Measurements from ENCODE around the gene SIX4.
A peak's percentile ranks its signal among the peaks of the same experiment; 100 is the strongest.

Gene SIX4

GRCh38 chr14:60723907-60724618 lies at the start of gene SIX4:
Gene SIX4, minus strand, starts transcription at chr14:60724351. Its CDS starts 277 bp downstream, at chr14:60724074.
- H3K27ac ChIP-seq (ENCODE audit: low read length), result peak within 1 kb of the TSS; percentile 33
- H3K9me3 ChIP-seq (ENCODE audit: control insufficient read depth, low read depth, low read length), result no peaks in the 10 kb centered on the region
- H3K4me3 ChIP-seq (ENCODE audit: low read length), result peak within 1 kb of the TSS; percentile 89
- H3K27me3 ChIP-seq (ENCODE audit: control insufficient read depth, insufficient read depth, low read length), result peaks cover 15% of the 10 kb centered on the region
- peaks cover 11% of the 10 kb centered on the region for H3K36me3 ChIP-seq (ENCODE audit: control insufficient read depth, low read depth, low read length)
- peak within 1 kb of the TSS; percentile 73 for H3K9ac ChIP-seq (ENCODE audit: low read length)
- H3K4me1 ChIP-seq (ENCODE audit: control insufficient read depth, low read depth, low read length), result peaks cover 15% of the 10 kb centered on the region

- Histone ChIP-seq H3K9me3 (ENCODE audit: control insufficient read depth, low read depth, low read length) (no peaks in the 10 kb centered on the region), H3K36me3 (ENCODE audit: control insufficient read depth, low read depth, low read length) (no peaks in the 10 kb centered on the region), H3K27ac (ENCODE audit: low read length) (no peak overlapping the region), H3K27me3 (ENCODE audit: control insufficient read depth, insufficient read depth, low read length) (no peaks in the 10 kb centered on the region), H3K4me3 (ENCODE audit: low read length) (no peak overlapping the region), H3K4me1 (ENCODE audit: control insufficient read depth, low read depth, low read length) (no peaks in the 10 kb centered on the region), H3K9ac (ENCODE audit: low read length) (no peak overlapping the region)
Measured at GRCh38 chr14:60773558-60773957, 49.4 kb upstream of the SIX4 start.

GRCh38 chr14:60771117-60771516 lies 47.0 kb upstream of the SIX4 start:
- Histone ChIP-seq H3K9ac (ENCODE audit: low read length) (no peak overlapping the region), H3K27ac (ENCODE audit: low read length) (no peak overlapping the region), H3K4me3 (ENCODE audit: low read length) (no peak overlapping the region), H3K27me3 (ENCODE audit: control insufficient read depth, insufficient read depth, low read length) (no peaks in the 10 kb centered on the region), H3K36me3 (ENCODE audit: control insufficient read depth, low read depth, low read length) (no peaks in the 10 kb centered on the region), H3K9me3 (ENCODE audit: control insufficient read depth, low read depth, low read length) (no peaks in the 10 kb centered on the region), H3K4me1 (ENCODE audit: control insufficient read depth, low read depth, low read length) (no peaks in the 10 kb centered on the region)

DNA sequence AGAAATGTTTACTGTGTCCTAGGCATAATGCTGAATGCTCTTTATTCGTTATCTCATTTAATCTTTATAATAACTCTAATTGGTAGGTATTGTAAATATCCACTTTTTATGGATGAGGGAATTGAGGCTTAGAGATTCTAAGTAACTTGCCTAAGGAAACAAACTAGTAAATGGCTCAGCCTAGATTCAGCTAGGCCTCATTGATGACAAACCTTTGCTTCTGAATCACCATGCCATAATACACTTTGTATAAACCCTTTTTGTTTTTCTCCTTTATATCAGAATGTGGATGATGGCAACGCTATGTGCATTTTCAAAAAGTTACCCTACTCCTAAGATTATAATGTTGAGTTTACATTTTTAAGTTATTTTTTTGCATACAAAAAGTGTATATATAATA lies 44.5 kb upstream of the SIX4 start:
- H3K9me3 ChIP-seq (ENCODE audit: control insufficient read depth, low read depth, low read length), result no peaks in the 10 kb centered on the region
- H3K4me3 ChIP-seq (ENCODE audit: low read length), result no peak overlapping the region
- no peaks in the 10 kb centered on the region for H3K4me1 ChIP-seq (ENCODE audit: control insufficient read depth, low read depth, low read length)
- no peaks in the 10 kb centered on the region for H3K36me3 ChIP-seq (ENCODE audit: control insufficient read depth, low read depth, low read length)
- no peak overlapping the region for H3K9ac ChIP-seq (ENCODE audit: low read length)
- H3K27me3 ChIP-seq (ENCODE audit: control insufficient read depth, insufficient read depth, low read length), result no peaks in the 10 kb centered on the region
- no peak overlapping the region for H3K27ac ChIP-seq (ENCODE audit: low read length)

DNA sequence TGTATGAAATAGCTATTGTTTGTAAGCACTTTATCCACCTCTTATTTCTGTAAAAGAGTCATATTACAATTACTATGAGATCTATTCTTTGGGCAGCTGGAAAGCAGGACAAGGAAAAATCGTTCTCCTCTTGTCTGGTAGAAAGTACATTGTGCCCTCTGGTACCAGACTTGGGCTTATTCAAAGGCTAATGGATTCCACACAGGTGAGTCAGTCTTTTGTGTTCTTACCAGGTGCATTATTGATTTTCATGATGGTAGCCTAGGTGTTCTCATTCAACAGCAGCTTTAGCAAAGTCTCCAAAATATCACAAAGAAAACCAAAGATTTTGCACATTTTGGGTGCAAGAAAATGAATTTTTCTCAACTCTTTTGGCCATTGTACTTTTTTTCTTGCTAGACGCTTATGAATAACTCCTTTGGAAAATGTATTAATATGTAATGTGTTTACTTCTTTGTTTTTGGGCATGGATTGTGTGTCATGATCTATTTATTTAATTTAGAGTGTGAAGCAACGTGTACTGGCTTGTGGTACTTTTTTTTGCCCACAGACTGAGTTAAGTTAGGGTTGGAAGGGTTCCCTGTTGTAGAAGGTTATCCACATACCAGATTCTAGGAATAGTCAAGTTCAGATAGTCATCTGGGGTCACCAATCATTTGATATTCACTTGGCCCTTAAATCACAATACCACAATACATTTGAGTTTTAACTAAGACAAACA lies 36.7 kb upstream of the SIX4 start:
- no peaks in the 10 kb centered on the region for H3K9me3 ChIP-seq (ENCODE audit: control insufficient read depth, low read depth, low read length)
- H3K27me3 ChIP-seq (ENCODE audit: control insufficient read depth, insufficient read depth, low read length), result no peaks in the 10 kb centered on the region
- H3K4me3 ChIP-seq (ENCODE audit: low read length), result peak overlapping the region; percentile 29
- peak overlapping the region; percentile 53 for H3K9ac ChIP-seq (ENCODE audit: low read length)
- H3K27ac ChIP-seq (ENCODE audit: low read length), result peak overlapping the region; percentile 92
- peaks cover 53% of the 10 kb centered on the region for H3K4me1 ChIP-seq (ENCODE audit: control insufficient read depth, low read depth, low read length)
- H3K36me3 ChIP-seq (ENCODE audit: control insufficient read depth, low read depth, low read length), result no peaks in the 10 kb centered on the region

- Histone ChIP-seq H3K27me3 (ENCODE audit: control insufficient read depth, insufficient read depth, low read length) (no peaks in the 10 kb centered on the region), H3K4me3 (ENCODE audit: low read length) (peak overlapping the region; percentile 29), H3K27ac (ENCODE audit: low read length) (peak overlapping the region; percentile 92), H3K9ac (ENCODE audit: low read length) (peak overlapping the region; percentile 53), H3K4me1 (ENCODE audit: control insufficient read depth, low read depth, low read length) (peaks cover 53% of the 10 kb centered on the region), H3K36me3 (ENCODE audit: control insufficient read depth, low read depth, low read length) (no peaks in the 10 kb centered on the region), H3K9me3 (ENCODE audit: control insufficient read depth, low read depth, low read length) (no peaks in the 10 kb centered on the region)
Measured at GRCh38 chr14:60760209-60760608, 36.1 kb upstream of the SIX4 start.

GRCh38 chr14:60758885-60759284 lies 34.7 kb upstream of the SIX4 start:
- Histone ChIP-seq H3K9me3 (ENCODE audit: control insufficient read depth, low read depth, low read length) (no peaks in the 10 kb centered on the region), H3K4me1 (ENCODE audit: control insufficient read depth, low read depth, low read length) (peaks cover 53% of the 10 kb centered on the region), H3K4me3 (ENCODE audit: low read length) (no peak overlapping the region), H3K9ac (ENCODE audit: low read length) (peak overlapping the region; percentile 7), H3K27ac (ENCODE audit: low read length) (peak overlapping the region; percentile 44), H3K36me3 (ENCODE audit: control insufficient read depth, low read depth, low read length) (no peaks in the 10 kb centered on the region), H3K27me3 (ENCODE audit: control insufficient read depth, insufficient read depth, low read length) (no peaks in the 10 kb centered on the region)

DNA sequence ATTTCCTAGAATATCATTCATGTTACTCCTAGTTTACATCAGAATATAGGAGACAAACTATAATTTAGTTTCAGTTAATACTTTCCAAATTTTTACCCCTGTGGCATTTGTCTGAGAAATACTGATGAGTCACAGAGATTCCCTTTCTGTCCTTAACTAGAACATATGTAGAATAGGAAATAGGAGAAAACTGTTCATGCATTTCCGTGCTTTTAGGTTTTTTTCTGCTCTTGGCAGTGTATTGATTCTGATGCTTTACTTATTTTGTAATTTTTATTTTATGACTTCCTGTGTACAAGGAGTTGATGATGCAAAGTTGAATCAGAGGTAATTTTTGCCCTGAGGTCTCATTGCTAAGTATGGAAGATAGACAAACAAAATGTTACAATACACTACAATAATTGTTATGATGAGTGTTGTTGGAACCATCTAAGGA lies 33.4 kb upstream of the SIX4 start:
- Histone ChIP-seq H3K27me3 (ENCODE audit: control insufficient read depth, insufficient read depth, low read length) (no peaks in the 10 kb centered on the region), H3K9me3 (ENCODE audit: control insufficient read depth, low read depth, low read length) (no peaks in the 10 kb centered on the region), H3K4me3 (ENCODE audit: low read length) (no peak overlapping the region), H3K9ac (ENCODE audit: low read length) (no peak overlapping the region), H3K36me3 (ENCODE audit: control insufficient read depth, low read depth, low read length) (no peaks in the 10 kb centered on the region), H3K4me1 (ENCODE audit: control insufficient read depth, low read depth, low read length) (peaks cover 50% of the 10 kb centered on the region), H3K27ac (ENCODE audit: low read length) (no peak overlapping the region)

GRCh38 chr14:60756847-60757246 lies 32.7 kb upstream of the SIX4 start:
- no peak overlapping the region for H3K27ac ChIP-seq (ENCODE audit: low read length)
- H3K4me1 ChIP-seq (ENCODE audit: control insufficient read depth, low read depth, low read length), result peaks cover 47% of the 10 kb centered on the region
- H3K9me3 ChIP-seq (ENCODE audit: control insufficient read depth, low read depth, low read length), result no peaks in the 10 kb centered on the region
- H3K27me3 ChIP-seq (ENCODE audit: control insufficient read depth, insufficient read depth, low read length), result no peaks in the 10 kb centered on the region
- no peak overlapping the region for H3K4me3 ChIP-seq (ENCODE audit: low read length)
- H3K36me3 ChIP-seq (ENCODE audit: control insufficient read depth, low read depth, low read length), result no peaks in the 10 kb centered on the region
- no peak overlapping the region for H3K9ac ChIP-seq (ENCODE audit: low read length)

DNA sequence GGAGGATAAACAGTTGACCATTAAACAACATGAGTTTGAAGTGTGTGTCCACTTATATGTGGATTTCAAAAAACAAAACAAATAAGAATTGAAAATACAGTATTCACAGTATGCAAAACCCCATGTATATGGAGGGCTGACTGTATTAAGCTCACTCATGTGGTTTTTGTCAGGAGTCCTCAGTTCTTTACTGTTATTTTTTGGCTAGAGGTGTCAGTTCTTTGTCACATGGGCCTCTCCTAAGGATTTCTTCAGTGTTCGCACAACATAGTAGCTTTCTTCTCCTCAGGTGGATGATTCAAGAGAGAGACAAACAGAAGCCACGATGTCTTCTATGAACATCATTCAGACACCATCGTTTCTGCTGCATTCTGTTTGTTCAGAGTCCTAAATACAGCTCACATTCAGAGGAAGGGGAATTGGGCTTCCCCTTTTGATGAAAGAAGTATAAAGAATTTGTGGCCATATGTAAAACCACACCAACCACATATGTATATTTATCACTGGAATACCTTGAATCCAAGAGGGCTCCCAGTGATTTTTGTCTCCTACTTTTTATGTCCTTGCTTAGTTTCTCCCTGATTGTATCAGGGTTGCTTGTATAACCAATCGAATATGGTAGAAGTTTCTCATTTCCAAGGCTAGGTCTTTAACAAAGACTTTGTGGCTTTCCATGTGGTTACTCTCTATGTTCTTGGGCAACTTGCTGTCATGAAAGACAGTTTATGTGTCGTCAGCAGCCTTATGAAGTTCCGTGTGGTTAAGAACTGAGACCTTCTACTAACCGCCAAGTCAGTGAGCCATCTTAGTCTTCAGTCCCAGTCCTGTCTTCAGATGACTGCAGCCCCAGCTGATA lies 29.3 kb upstream of the SIX4 start:
- Histone ChIP-seq H3K4me1 (ENCODE audit: control insufficient read depth, low read depth, low read length) (peaks cover 16% of the 10 kb centered on the region), H3K9ac (ENCODE audit: low read length) (no peak overlapping the region), H3K27me3 (ENCODE audit: control insufficient read depth, insufficient read depth, low read length) (no peaks in the 10 kb centered on the region)

GRCh38 chr14:60744566-60744965 lies 20.4 kb upstream of the SIX4 start:
- Histone ChIP-seq H3K27me3 (ENCODE audit: control insufficient read depth, insufficient read depth, low read length) (no peaks in the 10 kb centered on the region), H3K9ac (ENCODE audit: low read length) (no peak overlapping the region), H3K27ac (ENCODE audit: low read length) (no peak overlapping the region)

More for the DNA sequence above, 29.3 kb upstream of the SIX4 start:
- Histone ChIP-seq H3K36me3 (ENCODE audit: control insufficient read depth, low read depth, low read length) (no peaks in the 10 kb centered on the region), H3K27ac (ENCODE audit: low read length) (no peak overlapping the region), H3K4me3 (ENCODE audit: low read length) (no peak overlapping the region), H3K9me3 (ENCODE audit: control insufficient read depth, low read depth, low read length) (no peaks in the 10 kb centered on the region)

More at GRCh38 chr14:60744566-60744965, 20.4 kb upstream of the SIX4 start:
- Histone ChIP-seq H3K9me3 (ENCODE audit: control insufficient read depth, low read depth, low read length) (no peaks in the 10 kb centered on the region), H3K36me3 (ENCODE audit: control insufficient read depth, low read depth, low read length) (no peaks in the 10 kb centered on the region), H3K4me1 (ENCODE audit: control insufficient read depth, low read depth, low read length) (no peaks in the 10 kb centered on the region), H3K4me3 (ENCODE audit: low read length) (no peak overlapping the region)
